ENCODE results near the gene SLC25A29. TPM values are rescaled to one million over a fixed set of nuclear protein-coding genes. Genes with fewer than 3 reads are reported as not detected.
"Not testable (repeated sequence)": the region's sequence is repeated elsewhere in the genome, so short reads cannot be mapped to it uniquely, and the experiment has no call there.

Gene SLC25A29, protein sequence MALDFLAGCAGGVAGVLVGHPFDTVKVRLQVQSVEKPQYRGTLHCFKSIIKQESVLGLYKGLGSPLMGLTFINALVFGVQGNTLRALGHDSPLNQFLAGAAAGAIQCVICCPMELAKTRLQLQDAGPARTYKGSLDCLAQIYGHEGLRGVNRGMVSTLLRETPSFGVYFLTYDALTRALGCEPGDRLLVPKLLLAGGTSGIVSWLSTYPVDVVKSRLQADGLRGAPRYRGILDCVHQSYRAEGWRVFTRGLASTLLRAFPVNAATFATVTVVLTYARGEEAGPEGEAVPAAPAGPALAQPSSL
- 10 to 100 TPM; 22.9 to 41.1 (median 23.9) TPM for total RNA-seq
- polyA plus RNA-seq, result 20.9 TPM
- long read RNA-seq, donor 1, full-length matches to known transcripts, result 36 of 52 reads
- long read RNA-seq, donor 1, partial matches to known transcripts, result 1 of 52 reads
- long read RNA-seq, donor 1, other reads (novel, unspliced or antisense), result 15 of 52 reads
- long read RNA-seq, donor 2, full-length matches to known transcripts, result 29 of 42 reads
- long read RNA-seq, donor 2, partial matches to known transcripts, result 0 of 42 reads
- long read RNA-seq, donor 2, other reads (novel, unspliced or antisense), result 13 of 42 reads
- long read RNA-seq, donor 3, full-length matches to known transcripts, result 37 of 58 reads
- long read RNA-seq, donor 3, partial matches to known transcripts, result 2 of 58 reads
- long read RNA-seq, donor 3, other reads (novel, unspliced or antisense), result 19 of 58 reads
- long read RNA-seq, donor 4, full-length matches to known transcripts, result 35 of 50 reads
- long read RNA-seq, donor 4, partial matches to known transcripts, result 0 of 50 reads
- long read RNA-seq, donor 4, other reads (novel, unspliced or antisense), result 15 of 50 reads

DNA sequence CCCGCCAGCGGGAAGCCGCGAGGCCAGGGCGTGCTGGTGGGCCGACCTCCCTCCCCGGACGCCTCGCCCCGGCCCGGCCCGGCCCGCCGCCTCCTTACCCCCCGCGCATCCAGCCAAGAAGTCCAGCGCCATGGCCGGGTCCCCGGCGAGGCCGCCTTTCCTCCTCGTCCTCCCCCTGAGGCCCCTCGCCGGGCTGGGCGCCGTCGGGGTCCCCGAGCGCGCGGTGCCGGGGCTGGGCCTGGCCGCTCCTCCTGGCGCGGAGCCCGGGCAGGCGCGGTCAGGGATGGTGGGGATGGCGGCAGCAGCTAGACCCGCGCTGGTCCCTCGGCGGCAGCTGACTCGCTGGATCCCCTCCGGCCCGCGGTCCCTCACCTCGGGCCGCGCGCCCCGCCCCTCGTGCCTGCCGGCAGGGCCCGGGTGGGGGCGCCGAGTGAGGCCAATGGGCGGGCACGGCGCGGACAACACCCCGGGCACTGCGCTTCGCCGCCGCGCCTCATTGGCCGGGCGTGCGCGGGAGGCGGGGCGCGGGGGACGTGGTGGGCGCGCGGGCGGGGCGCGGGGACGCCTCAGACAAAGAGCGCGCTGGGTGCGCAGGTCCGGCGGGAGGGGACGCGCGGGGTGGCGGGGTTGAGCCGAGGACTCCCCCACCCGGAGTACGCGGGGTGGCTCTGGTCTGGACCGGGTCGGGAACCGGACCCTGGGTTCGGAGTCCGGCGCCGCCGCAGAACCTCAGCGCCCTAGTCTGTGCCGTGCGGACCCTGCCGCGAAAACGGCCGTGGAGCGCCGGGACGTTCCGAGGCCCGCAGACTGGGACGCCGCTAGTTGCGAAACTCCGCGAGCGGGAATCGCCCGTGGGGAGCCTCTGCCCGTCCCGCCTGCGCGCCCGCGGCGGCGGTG, at the start of gene SLC25A29:
Gene SLC25A29, minus strand, starts transcription at position 344 of the 897 bp plus-strand sequence. Its CDS starts 212 bp downstream, at position 132.
- DNase-seq (peak; percentile 90 to 97 (median 96)), ATAC-seq (peak; percentile 88 to 92)
- Histone ChIP-seq H3K9me3 (ENCODE audit: control insufficient read depth, low read length) (no peaks in the 10 kb centered on the region), H3K27me3 (ENCODE audit: control insufficient read depth, insufficient read depth) (no peaks in the 10 kb centered on the region), H3K4me1 (ENCODE audit: control insufficient read depth, insufficient read depth, low read length) (no peaks in the 10 kb centered on the region), H3K27ac (ENCODE audit: low read length) (peak within 1 kb of the TSS; percentile 91), H3K4me3 (ENCODE audit: low read length) (peak within 1 kb of the TSS; percentile 92)
- under 1% methylated on average over 131 of the region's 131 CpGs for WGBS
- intact Hi-C loops (cut with DNase I), result loop anchor here in 2 of 4 donors (5.0 to 10.0 kb wide), 2 partner anchors 68 to 71 kb away; partner anchors contain the start of gene WDR25 (in 2 of the 2)

DNA sequence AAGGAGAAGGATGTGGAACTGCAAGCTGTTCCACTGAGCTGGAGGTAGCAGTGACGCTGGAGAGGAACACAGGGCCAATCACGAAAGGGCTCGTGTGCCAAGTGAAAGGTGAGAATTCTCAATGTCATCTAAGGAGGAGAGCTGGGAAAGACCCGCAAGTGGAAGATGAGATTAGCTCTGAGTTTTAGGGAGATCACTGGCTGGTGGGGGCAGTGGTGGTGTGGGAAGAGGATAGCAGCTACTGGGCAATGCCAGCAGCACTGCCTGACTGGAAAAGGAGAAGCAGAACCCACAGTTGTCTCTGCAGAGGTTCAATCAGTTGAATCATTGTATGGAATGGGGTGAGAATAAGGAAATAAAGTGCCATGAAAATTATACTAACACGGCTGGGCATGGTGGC, 44.7 kb upstream of the SLC25A29 start:
- DNase-seq (no peak), ATAC-seq (no peak)
- no peaks in the 10 kb centered on the region for H3K4me1 ChIP-seq (ENCODE audit: control insufficient read depth, insufficient read depth, low read length)
- no peak overlapping the region for H3K27ac ChIP-seq (ENCODE audit: low read length)
- WGBS, result 78% methylated on average over 5 of the region's 5 CpGs
- H3K4me3 ChIP-seq (ENCODE audit: low read length), result no peak overlapping the region
- no peaks in the 10 kb centered on the region for H3K9me3 ChIP-seq (ENCODE audit: control insufficient read depth, low read length)
- H3K27me3 ChIP-seq (ENCODE audit: control insufficient read depth, insufficient read depth), result no peaks in the 10 kb centered on the region
- intact Hi-C loops (cut with DNase I), result no loop called here

DNA sequence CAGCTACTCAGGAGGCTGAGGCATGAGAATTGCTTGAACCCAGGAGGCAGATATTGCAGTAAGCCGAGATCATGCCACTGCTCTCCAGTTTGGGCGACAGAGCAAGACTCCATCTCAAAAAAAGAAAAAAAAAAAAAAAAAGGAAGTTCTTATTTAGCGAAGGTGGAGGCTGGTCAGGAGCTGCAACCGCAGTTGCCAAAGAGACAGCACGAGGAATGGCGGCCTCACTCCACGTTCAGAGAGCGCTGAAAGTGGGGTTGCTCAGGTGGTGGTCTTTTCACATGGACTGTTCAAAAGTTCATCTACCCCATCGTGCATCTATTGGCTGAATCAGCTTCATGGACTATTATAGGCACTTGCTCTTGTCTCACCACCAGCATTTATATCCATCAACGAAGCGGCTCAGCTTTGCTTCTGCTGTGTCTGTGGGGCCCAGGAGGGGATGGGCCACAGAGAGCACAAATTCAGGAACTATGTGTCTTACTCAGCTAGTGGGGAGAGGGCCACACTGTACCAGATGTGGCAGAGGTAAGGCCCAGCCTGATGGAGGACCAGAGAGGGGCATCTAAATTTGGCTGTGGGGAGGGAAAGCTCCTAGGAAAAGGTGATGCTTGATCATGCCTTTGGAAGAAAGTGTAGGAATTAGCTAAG, 44.2 kb upstream of the SLC25A29 start:
- Histone ChIP-seq H3K27ac (ENCODE audit: low read length) (no peak overlapping the region), H3K4me3 (ENCODE audit: low read length) (no peak overlapping the region)
- WGBS, result 93% methylated on average over 11 of the region's 11 CpGs

DNA sequence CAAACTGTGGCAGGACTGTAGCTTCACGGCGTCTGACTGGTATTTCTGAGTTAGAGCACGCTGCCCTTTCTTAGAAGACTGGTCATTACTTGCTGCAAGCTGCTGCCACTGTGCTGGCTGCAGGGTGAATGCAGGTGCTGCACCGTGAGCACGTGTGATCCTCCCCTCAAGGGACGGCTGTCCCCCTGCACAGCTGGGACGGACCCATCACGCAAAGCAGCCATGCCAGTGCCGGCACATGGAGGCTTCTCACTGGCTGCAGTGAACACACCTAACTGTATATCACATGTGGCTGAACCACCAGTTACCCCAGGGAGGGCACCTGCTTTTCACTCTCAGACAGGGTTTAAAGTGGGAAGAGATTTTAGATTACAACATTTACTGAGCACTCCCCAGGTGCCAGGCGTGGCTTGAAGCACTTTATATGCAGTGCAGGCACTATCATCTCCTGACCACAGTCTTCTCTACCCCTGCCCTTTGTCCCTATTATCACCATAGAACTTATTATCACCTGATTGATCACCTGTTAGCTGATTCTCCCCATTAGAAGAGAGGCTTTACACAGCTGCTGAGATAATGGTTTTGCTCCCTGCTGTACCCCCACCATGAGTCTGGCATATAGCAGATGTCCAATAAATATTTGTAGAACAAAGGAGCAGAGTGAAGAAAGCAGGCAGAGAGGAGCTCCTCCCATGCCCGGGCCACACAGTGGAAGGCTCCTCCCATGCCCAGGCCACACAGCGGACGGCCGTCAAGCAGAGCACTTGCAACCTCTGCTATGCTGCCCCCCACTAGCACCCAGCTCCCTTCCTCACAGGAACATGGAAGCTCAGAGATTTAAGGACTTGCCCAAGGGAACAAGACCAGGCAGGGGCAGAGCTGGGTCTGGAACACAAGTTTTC, 42.8 kb upstream of the SLC25A29 start:
- H3K9me3 ChIP-seq (ENCODE audit: control insufficient read depth, low read length), result no peaks in the 10 kb centered on the region
- peak in 1 of 2 donors; percentile 29 for ATAC-seq
- no peaks in the 10 kb centered on the region for H3K27me3 ChIP-seq (ENCODE audit: control insufficient read depth, insufficient read depth)
- no peak for DNase-seq
- no peak overlapping the region for H3K27ac ChIP-seq (ENCODE audit: low read length)
- WGBS, result 85% methylated on average over 14 of the region's 14 CpGs
- no peaks in the 10 kb centered on the region for H3K4me1 ChIP-seq (ENCODE audit: control insufficient read depth, insufficient read depth, low read length)
- intact Hi-C loops (cut with DNase I), result no loop called here
- no peak overlapping the region for H3K4me3 ChIP-seq (ENCODE audit: low read length)

More for the DNA sequence above, 44.2 kb upstream of the SLC25A29 start:
- DNase-seq (no peak), ATAC-seq (no peak)
- H3K9me3 ChIP-seq (ENCODE audit: control insufficient read depth, low read length), result no peaks in the 10 kb centered on the region
- intact Hi-C loops (cut with DNase I), result no loop called here
- no peaks in the 10 kb centered on the region for H3K27me3 ChIP-seq (ENCODE audit: control insufficient read depth, insufficient read depth)
- no peaks in the 10 kb centered on the region for H3K4me1 ChIP-seq (ENCODE audit: control insufficient read depth, insufficient read depth, low read length)

DNA sequence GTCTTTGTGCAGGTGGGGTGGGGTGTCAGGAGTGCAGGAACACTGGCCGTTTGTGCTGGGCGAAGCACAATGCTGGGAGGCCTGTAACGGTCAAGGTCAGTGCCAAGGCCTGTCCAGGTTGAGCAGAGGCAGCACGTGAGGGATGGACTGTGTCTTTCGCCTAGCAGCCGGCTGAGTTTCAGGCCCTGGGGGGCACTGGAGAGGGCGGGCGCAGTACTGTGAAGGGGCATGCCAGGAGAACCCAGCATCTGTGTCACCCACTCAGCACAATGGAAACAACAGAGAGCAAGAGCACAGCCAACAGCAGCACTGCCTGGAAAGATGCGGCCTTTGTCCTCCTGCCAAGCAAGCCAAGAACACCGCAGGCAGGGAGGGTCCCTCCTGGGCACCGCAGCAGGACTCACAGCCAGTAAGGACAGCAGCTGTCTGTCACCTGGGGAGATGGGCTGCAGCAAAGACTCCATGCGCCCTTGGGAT, 42.0 kb upstream of the SLC25A29 start:
- H3K27ac ChIP-seq (ENCODE audit: low read length), result no peak overlapping the region
- 88% methylated on average over 12 of the region's 12 CpGs for WGBS

DNA sequence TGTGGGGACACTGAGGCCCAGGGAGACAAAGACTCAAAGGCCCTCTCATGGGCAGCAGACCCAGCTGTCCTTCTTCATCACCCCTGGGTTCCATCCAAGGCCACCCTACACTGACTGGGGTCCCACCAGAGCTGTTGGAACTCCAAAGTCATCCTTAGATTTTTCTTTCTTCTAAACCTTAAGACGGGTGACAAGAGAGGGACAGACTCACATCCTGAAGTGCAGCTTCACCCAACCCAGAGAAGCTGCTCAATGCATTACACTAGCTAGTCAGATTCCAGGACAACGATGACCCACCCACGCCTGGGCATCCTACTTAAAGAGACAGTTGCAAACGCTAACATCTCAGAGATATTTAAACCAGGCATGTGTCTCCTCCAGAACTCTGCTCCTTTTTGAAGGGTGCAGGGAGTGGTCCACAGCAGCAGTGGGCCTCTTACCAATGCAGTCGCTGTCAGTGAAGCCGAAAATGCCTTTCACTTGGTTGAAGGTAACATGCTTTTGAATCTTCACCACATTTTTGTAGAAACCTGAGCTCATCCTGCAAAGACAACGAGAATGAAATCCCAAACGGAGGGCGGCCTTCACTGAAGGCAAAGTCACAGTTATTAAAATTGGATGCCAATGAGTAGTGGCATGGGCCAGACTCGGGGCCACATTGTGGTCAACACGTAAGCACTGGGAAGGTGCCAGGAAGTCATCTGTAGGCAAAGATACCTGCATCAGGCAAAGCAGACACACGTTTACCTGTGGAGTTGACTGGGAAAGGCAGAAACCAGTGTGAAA, 40.3 kb upstream of the SLC25A29 start:
- intact Hi-C loops (cut with DNase I), result no loop called here
- Histone ChIP-seq H3K4me1 (ENCODE audit: control insufficient read depth, insufficient read depth, low read length) (peaks cover 2% of the 10 kb centered on the region), H3K27me3 (ENCODE audit: control insufficient read depth, insufficient read depth) (no peaks in the 10 kb centered on the region), H3K27ac (ENCODE audit: low read length) (no peak overlapping the region), H3K9me3 (ENCODE audit: control insufficient read depth, low read length) (no peaks in the 10 kb centered on the region), H3K4me3 (ENCODE audit: low read length) (no peak overlapping the region)
- DNase-seq (no peak), ATAC-seq (no peak)
- 89% methylated on average over 12 of the region's 12 CpGs for WGBS

More for the DNA sequence above, 42.0 kb upstream of the SLC25A29 start:
- Histone ChIP-seq H3K9me3 (ENCODE audit: control insufficient read depth, low read length) (no peaks in the 10 kb centered on the region), H3K4me3 (ENCODE audit: low read length) (no peak overlapping the region), H3K4me1 (ENCODE audit: control insufficient read depth, insufficient read depth, low read length) (no peaks in the 10 kb centered on the region), H3K27me3 (ENCODE audit: control insufficient read depth, insufficient read depth) (no peaks in the 10 kb centered on the region)
- DNase-seq (no peak), ATAC-seq (peak in 1 of 2 donors; percentile 16)
- intact Hi-C loops (cut with DNase I), result no loop called here

DNA sequence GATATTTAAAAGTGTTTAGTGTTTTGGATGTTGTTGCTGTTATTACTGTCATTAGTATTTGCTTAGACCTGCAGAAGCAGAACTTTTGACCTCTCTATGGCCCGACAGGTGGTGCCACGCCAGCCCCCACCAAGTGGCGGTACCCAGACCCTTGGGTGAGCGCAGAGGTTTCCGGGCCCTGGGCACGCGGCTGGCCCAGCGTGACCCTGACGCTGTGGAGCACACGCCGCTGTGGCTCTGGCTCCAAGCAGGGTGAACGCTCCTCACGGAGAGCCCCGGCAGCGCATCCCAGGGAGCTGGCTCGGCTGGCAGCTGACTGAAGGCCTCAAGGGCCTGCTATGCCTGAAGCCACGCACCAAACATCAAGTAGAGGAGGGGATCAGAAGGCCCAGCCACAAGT, 39.5 kb upstream of the SLC25A29 start:
- intact Hi-C loops (cut with DNase I), result no loop called here
- H3K27ac ChIP-seq (ENCODE audit: low read length), result no peak overlapping the region
- no peak for DNase-seq
- no peak for ATAC-seq
- H3K9me3 ChIP-seq (ENCODE audit: control insufficient read depth, low read length), result no peaks in the 10 kb centered on the region
- H3K27me3 ChIP-seq (ENCODE audit: control insufficient read depth, insufficient read depth), result no peaks in the 10 kb centered on the region
- WGBS, result 97% methylated on average over 17 of the region's 17 CpGs
- H3K4me1 ChIP-seq (ENCODE audit: control insufficient read depth, insufficient read depth, low read length), result peaks cover 4% of the 10 kb centered on the region
- no peak overlapping the region for H3K4me3 ChIP-seq (ENCODE audit: low read length)

DNA sequence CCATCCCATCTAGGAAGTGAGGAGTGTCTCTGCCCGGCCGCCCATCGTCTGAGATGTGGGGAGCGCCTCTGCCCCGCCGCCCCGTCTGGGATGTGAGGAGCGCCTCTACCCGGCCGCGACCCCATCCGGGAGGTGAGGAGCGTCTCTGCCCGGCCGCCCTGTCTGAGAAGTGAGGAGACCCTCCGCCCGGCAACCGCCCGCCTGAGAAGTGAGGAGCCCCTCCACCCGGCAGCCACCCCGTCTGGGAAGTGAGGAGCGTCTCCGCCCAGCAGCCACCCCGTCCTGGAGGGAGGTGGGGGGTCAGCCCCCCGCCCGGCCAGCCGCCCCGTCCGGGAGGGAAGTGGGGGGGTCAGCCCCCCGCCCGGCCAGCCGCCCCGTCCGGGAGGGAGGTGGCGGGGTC, 38.4 kb upstream of the SLC25A29 start:
- WGBS, result 90% methylated on average over 27 of the region's 35 CpGs
- H3K27ac ChIP-seq (ENCODE audit: low read length); H3K27me3 ChIP-seq (ENCODE audit: control insufficient read depth, insufficient read depth); ATAC-seq; intact Hi-C loops (cut with DNase I); H3K4me3 ChIP-seq (ENCODE audit: low read length); H3K9me3 ChIP-seq (ENCODE audit: control insufficient read depth, low read length); H3K4me1 ChIP-seq (ENCODE audit: control insufficient read depth, insufficient read depth, low read length); DNase-seq: not testable (repeated sequence)

DNA sequence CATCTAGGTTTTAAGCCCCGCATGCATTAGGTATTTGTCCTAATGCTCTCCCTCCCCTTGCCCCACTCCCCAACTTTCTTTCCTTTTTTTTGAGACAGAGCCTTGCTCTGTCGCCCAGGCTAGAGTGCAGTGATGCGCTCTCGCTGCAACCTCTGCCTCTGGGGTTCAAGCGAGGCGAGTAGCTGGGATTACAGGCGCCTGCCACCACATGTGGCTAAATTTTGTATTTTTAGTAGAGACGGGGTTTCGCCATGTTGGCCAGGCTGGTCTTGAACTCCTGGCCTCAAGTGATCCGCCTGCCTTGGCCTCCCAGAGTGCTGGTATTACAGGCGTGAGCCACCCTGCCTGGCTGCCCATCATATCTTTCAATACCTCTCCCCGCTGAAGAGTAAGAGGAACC, 36.6 kb upstream of the SLC25A29 start:
- ATAC-seq; intact Hi-C loops (cut with DNase I); H3K27ac ChIP-seq (ENCODE audit: low read length); H3K27me3 ChIP-seq (ENCODE audit: control insufficient read depth, insufficient read depth); H3K4me3 ChIP-seq (ENCODE audit: low read length); H3K9me3 ChIP-seq (ENCODE audit: control insufficient read depth, low read length); H3K4me1 ChIP-seq (ENCODE audit: control insufficient read depth, insufficient read depth, low read length): not testable (repeated sequence)
- 96% methylated on average over 12 of the region's 12 CpGs for WGBS
- DNase-seq, result peak in 1 of 3 donors; percentile 7
